Left renal pelvis (tissue), 4 donors: Measurements from ENCODE around the gene SELENON. TPM values are rescaled to one million over a fixed set of nuclear protein-coding genes. Genes with fewer than 3 reads are reported as not detected.

Experiments
- DNase-seq, 4 donors: peaks; one replicate each; pipeline ENCODE4 v3.0.0-alpha.2; 2013; ENCODE audit warnings: low read depth in 4 of 4, low spot score in 3 of 4
- polyA plus RNA-seq, 4 donors: library from polyadenylated mRNA; unstranded; fragments of 120-200 nt; gene quantifications; one replicate each; pipeline ENCODE4 v1.2.1, GENCODE V29; 2013; ENCODE audit not compliant: insufficient read length in 4 of 4

Gene SELENON
- 10 to 100 TPM; 70.5 to 86.0 (median 81.7) TPM for polyA plus RNA-seq

- no peak for DNase-seq
Measured at GRCh38 chr1:25799935-25800702, at the start of gene SELENON. Gene SELENON (plus strand): TSS chr1:25800193. CDS start chr1:25800231, 38 bp downstream.

- no peak for DNase-seq
Measured at GRCh38 chr1:25750923-25751605, 48.9 kb upstream of the SELENON start.

GRCh38 chr1:25754470-25755181 is 45.4 kb upstream of the SELENON start:
- no peak for DNase-seq

- no peak for DNase-seq
Measured at GRCh38 chr1:25755475-25756125, 44.4 kb upstream of the SELENON start.

- no peak for DNase-seq
Measured at GRCh38 chr1:25756215-25756614, 43.8 kb upstream of the SELENON start.

- no peak for DNase-seq
Measured at GRCh38 chr1:25757151-25757845, 42.7 kb upstream of the SELENON start.

- DNase-seq: no peak
Measured at GRCh38 chr1:25757846-25758185, 42.2 kb upstream of the SELENON start.

- DNase-seq: no peak
Measured at GRCh38 chr1:25758466-25759070, 41.4 kb upstream of the SELENON start.

- no peak for DNase-seq
Measured at GRCh38 chr1:25760122-25760719, 39.8 kb upstream of the SELENON start.

GRCh38 chr1:25760871-25761270 is 39.1 kb upstream of the SELENON start:
- no peak for DNase-seq

- DNase-seq: no peak
Measured at GRCh38 chr1:25763493-25763892, 36.5 kb upstream of the SELENON start.

GRCh38 chr1:25765136-25765922 is 34.7 kb upstream of the SELENON start:
- no peak for DNase-seq

GRCh38 chr1:25765923-25766589 is 33.9 kb upstream of the SELENON start:
- no peak for DNase-seq

- DNase-seq: no peak
Measured at GRCh38 chr1:25766721-25767436, 33.1 kb upstream of the SELENON start.

GRCh38 chr1:25767437-25767770 is 32.6 kb upstream of the SELENON start:
- no peak for DNase-seq

- DNase-seq: no peak
Measured at GRCh38 chr1:25768999-25769398, 31.0 kb upstream of the SELENON start.

- DNase-seq: no peak
Measured at GRCh38 chr1:25769625-25770383, 30.2 kb upstream of the SELENON start.
